ENCODE measurements around the gene HOXA1.
A peak's percentile ranks its signal among the peaks of the same experiment; 100 is the strongest.

Gene HOXA1

GRCh38 chr7:27138472-27138871 is 42.7 kb upstream of the HOXA1 start:
- DNase-seq (no peak), ATAC-seq (replicated peaks) (no peak)
- no peaks in the 10 kb centered on the region for H3K9me3 Mint-ChIP-seq
- H3K36me3 Mint-ChIP-seq, result no peaks in the 10 kb centered on the region
- no peak overlapping the region for H3K27ac Mint-ChIP-seq
- H3K27me3 Mint-ChIP-seq, result peaks cover 54 to 60% of the 10 kb centered on the region in 2 donors
- peaks cover 8 to 9% of the 10 kb centered on the region in 2 donors for H3K4me1 Mint-ChIP-seq
- H3K4me3 Mint-ChIP-seq, result no peak overlapping the region

GRCh38 chr7:27137640-27138315 is 42.0 kb upstream of the HOXA1 start:
- Mint-ChIP-seq H3K36me3 (no peaks in the 10 kb centered on the region), H3K4me3 (no peak overlapping the region), H3K27me3 (peaks cover 56 to 60% of the 10 kb centered on the region in 2 donors), H3K9me3 (no peaks in the 10 kb centered on the region), H3K4me1 (peaks cover 5 to 8% of the 10 kb centered on the region in 2 donors), H3K27ac (no peak overlapping the region)
- no peak for ATAC-seq (replicated peaks)
- no peak for DNase-seq

- Mint-ChIP-seq H3K4me1 (peaks cover 0 to 4% of the 10 kb centered on the region in 2 donors), H3K9me3 (no peaks in the 10 kb centered on the region), H3K36me3 (no peaks in the 10 kb centered on the region), H3K4me3 (no peak overlapping the region), H3K27me3 (peaks cover 43 to 58% of the 10 kb centered on the region in 2 donors), H3K27ac (no peak overlapping the region)
- DNase-seq (no peak), ATAC-seq (replicated peaks) (peak; percentile 24 to 62)
Measured at GRCh38 chr7:27134392-27134791, 38.6 kb upstream of the HOXA1 start.

GRCh38 chr7:27133409-27134231 is 37.8 kb upstream of the HOXA1 start:
- Mint-ChIP-seq H3K36me3 (peaks cover 2 to 4% of the 10 kb centered on the region in 2 donors), H3K4me3 (no peak overlapping the region), H3K4me1 (peaks cover 0 to 4% of the 10 kb centered on the region in 2 donors), H3K27me3 (peaks cover 46 to 61% of the 10 kb centered on the region in 2 donors), H3K9me3 (peaks cover 0 to 4% of the 10 kb centered on the region in 2 donors), H3K27ac (no peak overlapping the region)
- DNase-seq (no peak), ATAC-seq (replicated peaks) (no peak)

GRCh38 chr7:27132978-27133377 is 37.2 kb upstream of the HOXA1 start:
- peaks cover 2 to 4% of the 10 kb centered on the region in 2 donors for H3K36me3 Mint-ChIP-seq
- no peak for DNase-seq
- peaks cover 0 to 4% of the 10 kb centered on the region in 2 donors for H3K9me3 Mint-ChIP-seq
- no peak overlapping the region for H3K4me3 Mint-ChIP-seq
- H3K4me1 Mint-ChIP-seq, result peaks cover 0 to 4% of the 10 kb centered on the region in 2 donors
- H3K27me3 Mint-ChIP-seq, result peaks cover 51 to 63% of the 10 kb centered on the region in 2 donors
- ATAC-seq (replicated peaks), result no peak
- no peak overlapping the region for H3K27ac Mint-ChIP-seq

GRCh38 chr7:27132214-27132613 is 36.4 kb upstream of the HOXA1 start:
- Mint-ChIP-seq H3K9me3 (peaks cover 0 to 4% of the 10 kb centered on the region in 2 donors), H3K4me1 (peaks cover 0 to 4% of the 10 kb centered on the region in 2 donors), H3K27ac (no peak overlapping the region), H3K4me3 (no peak overlapping the region), H3K36me3 (peaks cover 2 to 4% of the 10 kb centered on the region in 2 donors), H3K27me3 (peaks cover 53 to 64% of the 10 kb centered on the region in 2 donors)
- ATAC-seq (replicated peaks) (no peak), DNase-seq (no peak)

GRCh38 chr7:27131390-27131819 is 35.6 kb upstream of the HOXA1 start:
- Mint-ChIP-seq H3K9me3 (peaks cover 0 to 4% of the 10 kb centered on the region in 2 donors), H3K27ac (peak overlapping the region; percentile 25), H3K4me1 (peaks cover 0 to 4% of the 10 kb centered on the region in 2 donors), H3K4me3 (peak overlapping the region; percentile 73), H3K36me3 (peaks cover 2 to 4% of the 10 kb centered on the region in 2 donors), H3K27me3 (peaks cover 57 to 64% of the 10 kb centered on the region in 2 donors)
- DNase-seq (no peak), ATAC-seq (replicated peaks) (no peak)

- H3K27ac Mint-ChIP-seq, result peak within 1 kb of the TSS; percentile 25
Measured at GRCh38 chr7:27130540-27131389, 35.0 kb upstream of the HOXA1 start, which contains the start of gene HOXA4. Gene HOXA4 (minus strand): TSS chr7:27130757. CDS start chr7:27130733, 24 bp downstream.

GRCh38 chr7:27129729-27130539 is 34.1 kb upstream of the HOXA1 start:
- DNase-seq (no peak), ATAC-seq (replicated peaks) (peak; percentile 18 to 21)
- H3K4me1 Mint-ChIP-seq, result peaks cover 0 to 4% of the 10 kb centered on the region in 2 donors
- H3K27ac Mint-ChIP-seq, result no peak overlapping the region
- peaks cover 2 to 4% of the 10 kb centered on the region in 2 donors for H3K36me3 Mint-ChIP-seq
- H3K4me3 Mint-ChIP-seq, result no peak overlapping the region
- peaks cover 61 to 66% of the 10 kb centered on the region in 2 donors for H3K27me3 Mint-ChIP-seq
- peaks cover 0 to 4% of the 10 kb centered on the region in 2 donors for H3K9me3 Mint-ChIP-seq

More at GRCh38 chr7:27130540-27131389, 35.0 kb upstream of the HOXA1 start, which contains the start of gene HOXA4:
- peak; percentile 92 to 95 for ATAC-seq (replicated peaks)
- peak; percentile 66 for DNase-seq
- peaks cover 0 to 4% of the 10 kb centered on the region in 2 donors for H3K9me3 Mint-ChIP-seq
- H3K36me3 Mint-ChIP-seq, result peaks cover 2 to 4% of the 10 kb centered on the region in 2 donors
- peaks cover 56 to 62% of the 10 kb centered on the region in 2 donors for H3K27me3 Mint-ChIP-seq
- H3K4me1 Mint-ChIP-seq, result peaks cover 0 to 4% of the 10 kb centered on the region in 2 donors
- H3K4me3 Mint-ChIP-seq, result peak within 1 kb of the TSS; percentile 73

- Mint-ChIP-seq H3K9me3 (peaks cover 0 to 4% of the 10 kb centered on the region in 2 donors), H3K27me3 (peaks cover 60 to 66% of the 10 kb centered on the region in 2 donors), H3K4me3 (peak overlapping the region in 1 of 2 donors; percentile 22), H3K4me1 (peaks cover 0 to under 1% of the 10 kb centered on the region in 2 donors), H3K27ac (no peak overlapping the region), H3K36me3 (peaks cover 2 to 4% of the 10 kb centered on the region in 2 donors)
- ATAC-seq (replicated peaks), result no peak
- no peak for DNase-seq
Measured at GRCh38 chr7:27128776-27129728, 33.3 kb upstream of the HOXA1 start.

- no peak overlapping the region for H3K4me3 Mint-ChIP-seq
- no peak for DNase-seq
- peaks cover 0 to 4% of the 10 kb centered on the region in 2 donors for H3K9me3 Mint-ChIP-seq
- no peak for ATAC-seq (replicated peaks)
- H3K27ac Mint-ChIP-seq, result no peak overlapping the region
- H3K27me3 Mint-ChIP-seq, result peaks cover 51 to 62% of the 10 kb centered on the region in 2 donors
- no peaks in the 10 kb centered on the region for H3K4me1 Mint-ChIP-seq
- H3K36me3 Mint-ChIP-seq, result peaks cover 2 to 4% of the 10 kb centered on the region in 2 donors
Measured at GRCh38 chr7:27128034-27128433, 32.2 kb upstream of the HOXA1 start.

GRCh38 chr7:27126596-27127327 is 31.0 kb upstream of the HOXA1 start:
- no peak overlapping the region for H3K27ac Mint-ChIP-seq

More at GRCh38 chr7:27126596-27127327, 31.0 kb upstream of the HOXA1 start:
- H3K4me1 Mint-ChIP-seq, result no peaks in the 10 kb centered on the region
- H3K9me3 Mint-ChIP-seq, result peaks cover 0 to 4% of the 10 kb centered on the region in 2 donors
- ATAC-seq (replicated peaks) (no peak), DNase-seq (no peak)
- peaks cover 50 to 56% of the 10 kb centered on the region in 2 donors for H3K27me3 Mint-ChIP-seq
- H3K36me3 Mint-ChIP-seq, result peaks cover 2 to 4% of the 10 kb centered on the region in 2 donors
- no peak overlapping the region for H3K4me3 Mint-ChIP-seq
